Prostate gland (tissue), 2 donors: ENCODE results near the gene VEZF1.

Source experiments
- CTCF ChIP-seq, 4 experiments: fragments of 200-600 bp in 2 of 4; fragments of 450-650 bp in 2 of 4; sonication (generic) in 2 of 4; IDR thresholded peaks; 1 replicate in 3 of 4; 2 replicates in 1 of 4; pipeline ENCODE4 v1.5.1; 2016 to 2019; ENCODE audit warnings: antibody characterized with exemption in 4 of 4, mild to moderate bottlenecking in 2 of 4, moderate library complexity in 2 of 4
- POLR2AphosphoS5 ChIP-seq: sonication (generic); formaldehyde crosslinking; IDR thresholded peaks from one replicate; pipeline ENCODE4 v1.6.1; 2017; ENCODE audit warnings: antibody characterized with exemption

GRCh38 chr17:57980522-57980921, 7.5 kb downstream of the VEZF1 start:
- TF ChIP-seq CTCF (IDR thresholded peaks at IDR 0.05) (no peak), POLR2AphosphoS5 (no peak)
